22Rv1 (cell line): Measurements from ENCODE around the gene B4GALT7.
A peak's percentile ranks its signal among the peaks of the same experiment; 100 is the strongest.

Source experiments
- ZFX ChIP-seq: fragments of 450-650 bp; IDR thresholded peaks from 2 replicates; pipeline ENCODE4 v1.6.1; 2017; ENCODE audit warnings: antibody characterized with exemption, borderline replicate concordance
- TF ChIP-seq, protein P1 (sequence below): fragments of 450-650 bp; IDR thresholded peaks from 2 replicates; pipeline ENCODE4 v1.5.1; 2017; ENCODE audit warnings: mild to moderate bottlenecking

DNA sequence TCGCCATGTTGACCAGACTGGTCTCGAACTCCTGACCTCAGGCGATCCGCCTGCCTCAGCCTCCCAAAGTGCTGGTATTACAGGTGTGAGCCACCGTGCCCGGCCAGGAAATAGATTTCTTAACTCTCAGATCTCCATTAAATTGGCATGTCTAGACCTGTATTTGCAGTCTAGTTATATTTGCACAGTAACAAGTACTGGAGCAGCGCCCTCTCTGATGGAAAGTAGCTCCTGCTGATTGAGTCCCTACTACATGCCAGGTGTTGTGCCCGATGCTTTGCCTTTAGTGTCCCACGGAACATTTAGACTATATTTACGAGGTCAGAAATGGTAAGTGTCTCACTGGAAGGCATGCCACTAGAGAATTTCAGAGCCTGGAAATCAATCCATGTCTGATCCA lies 23.8 kb upstream of the B4GALT7 start:
- TF ChIP-seq, protein P1, sequence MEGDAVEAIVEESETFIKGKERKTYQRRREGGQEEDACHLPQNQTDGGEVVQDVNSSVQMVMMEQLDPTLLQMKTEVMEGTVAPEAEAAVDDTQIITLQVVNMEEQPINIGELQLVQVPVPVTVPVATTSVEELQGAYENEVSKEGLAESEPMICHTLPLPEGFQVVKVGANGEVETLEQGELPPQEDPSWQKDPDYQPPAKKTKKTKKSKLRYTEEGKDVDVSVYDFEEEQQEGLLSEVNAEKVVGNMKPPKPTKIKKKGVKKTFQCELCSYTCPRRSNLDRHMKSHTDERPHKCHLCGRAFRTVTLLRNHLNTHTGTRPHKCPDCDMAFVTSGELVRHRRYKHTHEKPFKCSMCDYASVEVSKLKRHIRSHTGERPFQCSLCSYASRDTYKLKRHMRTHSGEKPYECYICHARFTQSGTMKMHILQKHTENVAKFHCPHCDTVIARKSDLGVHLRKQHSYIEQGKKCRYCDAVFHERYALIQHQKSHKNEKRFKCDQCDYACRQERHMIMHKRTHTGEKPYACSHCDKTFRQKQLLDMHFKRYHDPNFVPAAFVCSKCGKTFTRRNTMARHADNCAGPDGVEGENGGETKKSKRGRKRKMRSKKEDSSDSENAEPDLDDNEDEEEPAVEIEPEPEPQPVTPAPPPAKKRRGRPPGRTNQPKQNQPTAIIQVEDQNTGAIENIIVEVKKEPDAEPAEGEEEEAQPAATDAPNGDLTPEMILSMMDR: peak; percentile 28
- TF ChIP-seq ZFX: no peak
